GM23248 (cell line): ENCODE data around the gene CYP26B1. TPM values are rescaled to one million over a fixed set of nuclear protein-coding genes. Genes with fewer than 3 reads are reported as not detected.

Experiments
- DNase-seq: peaks from one replicate; pipeline ENCODE4 v3.0.0-alpha.2; 2015
- H2AFZ ChIP-seq: fragments of 200-600 bp; sonication (generic); 2 replicates; pipeline ENCODE4 v1.6.1; 2016; ENCODE audit warnings: antibody characterized with exemption
- H3F3A ChIP-seq: fragments of 200-600 bp; sonication (generic); 2 replicates; pipeline ENCODE4 v1.6.1; 2016; ENCODE audit warnings: mild to moderate bottlenecking, antibody characterized with exemption, mixed run types; ENCODE audit not compliant: insufficient read depth
- H3K27ac ChIP-seq: fragments of 200-600 bp; sonication (generic); 2 replicates; pipeline ENCODE4 v1.5.1; 2016; ENCODE audit warnings: mild to moderate bottlenecking
- H3K27me3 ChIP-seq: fragments of 200-600 bp; sonication (generic); replicated peaks from 2 replicates; pipeline ENCODE4 v1.6.1; 2016; ENCODE audit warnings: mild to moderate bottlenecking; ENCODE audit not compliant: insufficient read depth
- H3K36me3 ChIP-seq: fragments of 200-600 bp; sonication (generic); 2 replicates; pipeline ENCODE4 v1.6.1; 2016; ENCODE audit warnings: low read depth, mild to moderate bottlenecking
- H3K4me1 ChIP-seq: fragments of 200-600 bp; sonication (generic); 2 replicates; pipeline ENCODE4 v1.6.1; 2016; ENCODE audit warnings: mild to moderate bottlenecking; ENCODE audit not compliant: insufficient read depth
- H3K4me2 ChIP-seq: fragments of 200-600 bp; sonication (generic); one replicate; pipeline ENCODE4 v1.6.1; 2016; ENCODE audit warnings: mild to moderate bottlenecking; ENCODE audit not compliant: unreplicated experiment
- H3K4me3 ChIP-seq: fragments of 200-600 bp; sonication (generic); 2 replicates; pipeline ENCODE4 v1.5.1; 2016; ENCODE audit warnings: mild to moderate bottlenecking
- H3K79me2 ChIP-seq: fragments of 200-600 bp; sonication (generic); 2 replicates; pipeline ENCODE4 v1.6.1; 2016; ENCODE audit warnings: mild to moderate bottlenecking; ENCODE audit not compliant: insufficient read depth
- H3K9ac ChIP-seq: fragments of 200-600 bp; sonication (generic); 2 replicates; pipeline ENCODE4 v1.6.1; 2016; ENCODE audit warnings: mild to moderate bottlenecking
- H3K9me2 ChIP-seq: fragments of 200-600 bp; sonication (generic); 2 replicates; pipeline ENCODE4 v1.6.1; 2016; ENCODE audit warnings: mixed run types, mild to moderate bottlenecking, moderate library complexity; ENCODE audit not compliant: insufficient read depth
- H3K9me3 ChIP-seq: fragments of 200-600 bp; sonication (generic); one replicate; pipeline ENCODE4 v1.6.1; 2017; ENCODE audit warnings: low read depth
- H4K20me1 ChIP-seq: fragments of 200-600 bp; sonication (generic); 2 replicates; pipeline ENCODE4 v1.6.0; 2016; ENCODE audit not compliant: insufficient read depth
- EZH2 ChIP-seq: fragments of 200-600 bp; sonication (generic); IDR thresholded peaks from 2 replicates; pipeline ENCODE4 v1.6.1; 2018; ENCODE audit warnings: antibody characterized with exemption, mild to moderate bottlenecking; ENCODE audit not compliant: insufficient read depth, poor library complexity, severe bottlenecking
- EZH2phosphoT487 ChIP-seq: fragments of 200-600 bp; sonication (generic); IDR thresholded peaks from 2 replicates; pipeline ENCODE4 v1.6.1; 2018; ENCODE audit warnings: antibody characterized with exemption, moderate library complexity, mild to moderate bottlenecking, low read depth; ENCODE audit not compliant: insufficient read depth
- WGBS, 2 experiments: methylation state at CpG; one replicate each; pipeline ENCODE4 v1.1.6; 2015 to 2017; ENCODE audit warnings: low lambda C conversion rate in 2 of 2, low coverage in 1 of 2; ENCODE audit errors: missing lambda C conversion rate in 2 of 2; 5-methylcytosine and 5-hydroxymethylcytosine counted together
- in situ Hi-C: fragments of 300-500 bp; cut with MboI; formaldehyde crosslinking; loops from 2 replicates; pipeline ENCODE4 v1.15.0; 2020
- polyA plus RNA-seq: library from polyadenylated mRNA; unstranded; fragments of >200 nt; fragmentation: Nextera tagmentation; extraction: Ambion mirVana; gene quantifications from 2 replicates; pipeline ENCODE4 v1.2.1, GENCODE V29; 2016
- total RNA-seq: library from RNA; depleted of rRNA; stranded (reverse); fragments of >200 nt; shearing (Covaris generic); gene quantifications from 2 replicates; pipeline ENCODE4 v1.2.3, GENCODE V29; 2014

The CYP26B1 gene
- total and polyA plus RNA-seq, 2 experiments from 2014 or later: 0.23 to 0.32 TPM

DNA sequence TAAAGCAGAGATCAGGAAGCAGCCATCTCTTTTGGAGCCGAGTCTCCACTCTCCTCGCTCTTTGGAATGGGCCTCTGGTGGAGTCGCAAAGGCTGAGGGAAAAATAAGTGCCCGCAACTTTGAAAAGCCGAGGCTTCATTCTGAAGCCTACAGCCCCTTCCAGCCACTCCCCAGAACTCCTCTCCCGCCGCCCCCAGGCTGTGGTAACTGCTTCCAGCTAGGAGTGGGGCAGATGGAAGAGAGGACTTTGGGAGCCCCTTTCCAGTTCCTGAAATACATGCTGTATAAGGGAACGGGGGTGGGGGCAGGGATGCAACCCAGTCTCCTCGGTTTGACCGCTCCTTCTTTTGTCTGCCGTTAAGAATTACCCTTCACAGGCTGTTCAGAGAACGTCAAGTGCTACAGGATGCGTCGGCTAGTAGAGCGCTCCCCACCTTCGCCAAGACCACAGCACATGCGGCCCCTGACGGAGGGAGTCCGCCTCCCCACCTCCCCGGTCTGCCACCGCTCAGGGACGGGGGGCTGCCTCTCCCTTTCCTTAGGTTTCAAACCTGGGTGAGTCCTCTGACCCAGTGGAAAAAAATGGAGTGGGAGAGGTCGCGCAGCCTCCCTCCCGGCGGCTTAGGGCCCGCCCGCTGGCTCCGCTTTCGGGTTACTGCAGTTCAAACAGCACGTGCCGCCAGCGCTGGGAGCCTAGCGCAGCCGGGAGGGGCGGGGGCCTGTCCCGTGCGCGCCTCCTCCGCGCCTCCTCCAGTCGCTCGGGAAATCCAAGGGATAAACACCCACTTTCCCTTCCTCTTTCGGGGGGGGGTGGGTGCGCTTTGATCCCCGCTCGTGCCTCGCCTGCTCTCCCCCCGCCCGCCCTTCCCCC, 4.9 kb downstream of the CYP26B1 start:
- Histone ChIP-seq H3K9me3 (no peaks in the 10 kb centered on the region), H3F3A (no peaks in the 10 kb centered on the region), H3K4me2 (peak overlapping the region; percentile 12), H3K9me2 (no peaks in the 10 kb centered on the region), H3K27me3 (peaks cover 44% of the 10 kb centered on the region), H3K79me2 (no peaks in the 10 kb centered on the region), H4K20me1 (no peaks in the 10 kb centered on the region), H3K4me3 (peak overlapping the region; percentile 47), H3K36me3 (no peaks in the 10 kb centered on the region), H2AFZ (0 out of 2 replicates have a peak overlapping the region, but pooled peaks have one; percentile 53), H3K9ac (no peak overlapping the region), H3K4me1 (peaks cover 5% of the 10 kb centered on the region; the same call in 1 of the 2 replicates), H3K27ac (no peak overlapping the region)
- DNase-seq: peak; percentile 67
- no peak for TF ChIP-seq EZH2phosphoT487
- TF ChIP-seq EZH2: no peak
- in situ Hi-C loops: loop anchor here (10.0 kb wide), 1 partner anchor 338 kb away; no protein-coding TSS in a partner anchor
- 21 to 29% methylated on average over 36 to 50 of the region's 50 CpGs for WGBS, 2 experiments

DNA sequence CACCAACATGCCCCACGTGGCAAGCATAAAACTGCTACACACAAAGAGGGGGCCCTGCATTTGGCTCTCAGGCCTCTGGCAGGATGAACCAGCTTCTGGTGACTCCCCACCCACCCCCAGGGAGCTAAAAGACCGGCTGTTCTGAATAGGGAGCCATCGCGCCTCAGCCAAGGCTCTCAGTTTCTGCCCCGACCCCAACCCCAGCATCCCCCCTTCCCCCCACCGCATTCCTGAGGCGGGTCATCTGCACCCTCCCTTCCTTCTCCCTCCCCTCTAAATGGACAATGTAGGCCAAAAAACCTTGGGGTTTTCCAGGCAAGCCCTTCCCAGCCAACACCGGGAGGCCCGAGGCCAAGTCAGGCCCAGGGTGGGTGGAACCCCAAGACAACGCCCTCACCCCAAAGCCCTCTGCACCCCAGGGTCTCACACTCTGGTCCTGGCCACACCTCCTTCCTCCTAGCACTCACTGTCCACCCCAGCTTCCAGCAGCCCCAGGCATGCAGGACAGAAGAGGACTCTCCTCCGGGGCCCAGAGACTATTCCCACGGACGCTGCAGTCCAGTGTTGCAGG, 5.7 kb downstream of the CYP26B1 start:
- no peak overlapping the region for H3K4me2 ChIP-seq
- no peaks in the 10 kb centered on the region for H3K36me3 ChIP-seq
- DNase-seq: no peak
- TF ChIP-seq EZH2phosphoT487 (no peak), EZH2 (no peak)
- peaks cover 38% of the 10 kb centered on the region for H3K27me3 ChIP-seq
- no peak overlapping the region for H2AFZ ChIP-seq
- H3K9ac ChIP-seq: no peak overlapping the region
- no peaks in the 10 kb centered on the region for H4K20me1 ChIP-seq
- peaks cover 5% of the 10 kb centered on the region; the same call in 1 of the 2 replicates for H3K4me1 ChIP-seq
- in situ Hi-C loops: loop anchor here (10.0 kb wide), 1 partner anchor 337 kb away; no protein-coding TSS in a partner anchor
- H3K9me3 ChIP-seq: no peaks in the 10 kb centered on the region
- no peaks in the 10 kb centered on the region for H3K79me2 ChIP-seq
- no peaks in the 10 kb centered on the region for H3K9me2 ChIP-seq
- no peak overlapping the region for H3K27ac ChIP-seq
- no peak overlapping the region for H3K4me3 ChIP-seq
- 75 to 77% methylated on average over 8 to 13 of the region's 13 CpGs for WGBS, 2 experiments
- no peaks in the 10 kb centered on the region for H3F3A ChIP-seq

GRCh38 chr2:72141032-72141645, 6.5 kb downstream of the CYP26B1 start:
- Histone ChIP-seq H3K79me2 (no peaks in the 10 kb centered on the region), H3K9me2 (no peaks in the 10 kb centered on the region), H3K36me3 (no peaks in the 10 kb centered on the region), H4K20me1 (no peaks in the 10 kb centered on the region), H3K27ac (no peak overlapping the region), H3K27me3 (peaks cover 30% of the 10 kb centered on the region), H3K9me3 (no peaks in the 10 kb centered on the region), H3K4me3 (no peak overlapping the region), H3K4me1 (peaks cover 5% of the 10 kb centered on the region; the same call in 1 of the 2 replicates), H3F3A (no peaks in the 10 kb centered on the region), H2AFZ (no peak overlapping the region), H3K4me2 (no peak overlapping the region), H3K9ac (no peak overlapping the region)
- no peak for TF ChIP-seq EZH2
- TF ChIP-seq EZH2phosphoT487: no peak
- in situ Hi-C loops: loop anchor here (10.0 kb wide), 1 partner anchor 336 kb away; no protein-coding TSS in a partner anchor
- WGBS, 2 experiments: 85 to 93% methylated on average over 5 of the region's 5 CpGs
- no peak for DNase-seq

DNA sequence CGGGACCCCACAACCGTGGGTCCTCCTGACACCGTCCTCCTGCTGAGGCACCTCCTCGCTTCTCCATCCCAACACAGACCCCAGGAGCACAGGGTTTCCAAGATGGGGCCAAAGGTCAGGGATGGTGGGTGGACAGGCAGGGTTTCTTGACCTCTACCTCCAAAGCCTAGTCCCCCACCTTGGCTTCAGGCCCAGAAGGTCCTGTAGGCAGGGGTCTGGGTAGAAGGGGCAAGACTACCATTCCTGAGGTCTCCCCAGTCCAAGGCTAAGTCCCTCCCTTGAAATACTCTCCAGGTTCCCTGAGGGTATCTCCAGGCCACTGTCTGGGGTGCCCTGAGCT, 7.1 kb downstream of the CYP26B1 start:
- H3K4me1 ChIP-seq: peaks cover 5% of the 10 kb centered on the region; the same call in 1 of the 2 replicates
- no peaks in the 10 kb centered on the region for H3K36me3 ChIP-seq
- peaks cover 25% of the 10 kb centered on the region for H3K27me3 ChIP-seq
- no peak for TF ChIP-seq EZH2phosphoT487
- TF ChIP-seq EZH2: no peak
- no peak for DNase-seq
- in situ Hi-C loops: loop anchor here (10.0 kb wide), 1 partner anchor 336 kb away; no protein-coding TSS in a partner anchor
- WGBS, 2 experiments: 63 to 71% methylated on average over 4 of the region's 4 CpGs
- H3K27ac ChIP-seq: no peak overlapping the region
- H4K20me1 ChIP-seq: no peaks in the 10 kb centered on the region
- H3K9me2 ChIP-seq: no peaks in the 10 kb centered on the region
- H2AFZ ChIP-seq: no peak overlapping the region
- H3K9ac ChIP-seq: no peak overlapping the region
- H3K4me3 ChIP-seq: no peak overlapping the region
- H3K9me3 ChIP-seq: no peaks in the 10 kb centered on the region
- H3K4me2 ChIP-seq: no peak overlapping the region
- no peaks in the 10 kb centered on the region for H3F3A ChIP-seq
- H3K79me2 ChIP-seq: no peaks in the 10 kb centered on the region
